HG02571 (cell line): Measurements from ENCODE around the gene GATD1.

Source experiments
- ATAC-seq: cut with Tn5 transposase; IDR thresholded peaks from one replicate; pipeline ENCODE4 v1.9.1; 2021; ENCODE audit warnings: mild to moderate bottlenecking, moderate library complexity; ENCODE audit not compliant: unreplicated experiment

GATD1 gene

DNA sequence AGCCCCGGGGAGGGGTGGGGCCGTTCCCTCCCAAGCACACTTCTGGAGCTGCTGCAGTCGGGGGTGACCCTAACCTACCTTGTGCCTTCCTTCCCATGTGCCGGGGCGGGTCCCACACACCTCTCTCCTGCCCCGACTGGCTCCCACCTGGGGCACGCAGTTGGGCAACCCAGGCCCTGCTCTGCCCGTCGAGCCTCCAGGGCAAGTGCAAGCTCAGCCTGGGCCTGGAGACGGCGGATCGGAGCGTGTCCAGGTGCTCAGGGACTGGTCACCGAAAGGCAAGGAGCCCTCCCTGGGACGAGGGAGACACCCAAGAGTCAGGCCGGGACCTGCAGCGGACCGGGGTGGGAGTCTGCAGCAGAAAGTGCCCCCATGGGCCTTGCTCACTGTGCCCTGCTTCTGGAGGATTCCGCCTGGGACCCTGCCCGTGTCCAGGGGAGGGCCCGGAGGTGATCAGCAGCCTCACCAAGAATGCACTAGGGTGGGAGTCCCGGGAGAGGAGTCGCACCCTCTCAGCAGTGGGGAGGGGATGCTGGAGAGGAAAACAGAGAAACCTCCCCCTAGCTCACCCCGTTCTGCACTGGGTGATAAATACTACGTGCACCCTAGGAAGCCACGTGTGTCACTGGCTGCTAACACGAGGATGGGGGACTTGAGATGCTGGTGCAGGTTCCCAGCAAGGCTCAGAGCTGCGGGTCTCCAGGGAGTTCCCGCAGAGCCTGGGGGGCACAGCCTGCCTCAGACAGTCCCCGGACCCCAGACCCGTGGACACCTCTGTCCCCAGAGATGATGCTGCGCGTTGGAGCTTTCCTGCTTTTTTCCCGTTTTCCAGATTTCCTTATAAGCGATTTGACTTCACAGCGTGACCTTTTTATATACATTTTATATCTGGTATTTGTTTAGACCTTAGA, 5.2 kb upstream of the GATD1 start:
- ATAC-seq: no peak

DNA sequence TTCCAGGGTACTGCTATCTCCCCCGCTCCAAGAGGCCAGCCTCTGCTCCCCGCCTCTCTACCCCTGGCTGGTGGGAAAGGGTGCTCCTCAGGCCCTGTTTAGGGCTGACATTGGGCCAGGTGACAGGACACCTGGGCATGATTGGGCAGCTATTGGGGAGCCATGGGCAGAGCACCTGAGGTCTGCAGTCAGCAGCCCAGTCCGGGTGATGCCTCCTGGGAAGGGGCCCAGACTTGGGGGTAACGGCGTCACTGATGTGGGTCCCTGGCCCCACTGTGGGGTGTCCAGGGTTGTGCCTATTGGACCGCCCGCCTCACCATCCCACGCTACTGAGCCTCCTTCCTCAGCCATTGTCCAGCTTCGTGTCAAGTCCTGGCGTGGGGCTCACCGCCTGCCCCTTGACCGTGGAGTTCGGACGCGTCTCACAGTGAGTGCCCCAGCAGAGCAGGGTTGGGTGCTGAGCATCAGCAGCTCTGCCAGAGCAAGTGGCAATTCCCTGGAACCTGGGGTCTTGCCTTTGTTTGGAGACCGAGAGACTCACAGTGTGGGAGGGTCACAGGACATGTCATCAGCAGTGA, 2.8 kb upstream of the GATD1 start:
- ATAC-seq: no peak

DNA sequence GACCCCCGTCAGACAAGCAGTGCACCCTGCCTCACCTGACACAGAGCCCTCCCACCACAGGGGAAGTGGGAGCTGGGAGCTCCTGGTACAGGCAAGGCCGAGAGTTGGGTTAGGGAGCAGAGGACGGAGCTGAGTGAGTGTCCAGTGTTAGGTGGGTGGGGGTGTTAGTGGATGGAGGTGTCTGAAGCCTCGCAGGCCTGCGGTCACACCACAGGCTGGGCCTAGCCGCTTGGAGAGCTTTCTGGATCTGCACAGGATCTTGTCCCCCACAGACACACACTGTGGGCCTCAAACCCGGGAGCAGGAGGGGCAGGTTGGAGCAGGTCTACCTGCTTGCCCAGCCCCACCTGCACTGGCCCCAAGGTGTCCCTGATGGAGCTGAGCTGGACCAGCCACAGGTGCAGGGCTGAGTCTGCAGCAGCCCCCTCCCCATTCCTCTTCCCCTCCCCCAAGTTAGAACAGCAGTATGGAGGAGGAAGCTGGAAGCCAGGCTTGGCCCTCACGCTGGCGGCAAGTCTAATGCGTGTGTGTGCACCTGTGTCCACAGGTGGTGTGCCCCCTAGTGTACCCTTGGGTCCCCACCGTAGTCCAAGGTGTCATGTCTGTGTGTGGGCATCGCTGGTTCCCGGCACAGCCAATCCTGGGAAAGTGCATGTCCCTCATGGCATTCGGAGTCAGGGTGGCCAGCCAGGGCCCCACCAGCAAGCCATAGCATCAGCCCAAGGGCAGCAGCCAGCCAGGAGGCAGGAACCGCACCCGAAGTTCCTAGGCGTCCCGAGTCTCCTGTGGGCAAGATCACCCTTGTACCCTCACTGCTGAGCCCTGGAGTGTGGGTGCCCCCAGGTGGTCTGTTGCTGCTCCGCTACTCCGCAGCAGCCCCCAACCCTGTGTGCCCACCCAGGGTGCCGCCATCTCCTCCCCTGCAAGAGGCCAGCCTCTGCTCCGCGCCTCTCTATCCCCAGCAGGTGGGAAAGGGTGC, 2.0 kb upstream of the GATD1 start:
- no peak for ATAC-seq

DNA sequence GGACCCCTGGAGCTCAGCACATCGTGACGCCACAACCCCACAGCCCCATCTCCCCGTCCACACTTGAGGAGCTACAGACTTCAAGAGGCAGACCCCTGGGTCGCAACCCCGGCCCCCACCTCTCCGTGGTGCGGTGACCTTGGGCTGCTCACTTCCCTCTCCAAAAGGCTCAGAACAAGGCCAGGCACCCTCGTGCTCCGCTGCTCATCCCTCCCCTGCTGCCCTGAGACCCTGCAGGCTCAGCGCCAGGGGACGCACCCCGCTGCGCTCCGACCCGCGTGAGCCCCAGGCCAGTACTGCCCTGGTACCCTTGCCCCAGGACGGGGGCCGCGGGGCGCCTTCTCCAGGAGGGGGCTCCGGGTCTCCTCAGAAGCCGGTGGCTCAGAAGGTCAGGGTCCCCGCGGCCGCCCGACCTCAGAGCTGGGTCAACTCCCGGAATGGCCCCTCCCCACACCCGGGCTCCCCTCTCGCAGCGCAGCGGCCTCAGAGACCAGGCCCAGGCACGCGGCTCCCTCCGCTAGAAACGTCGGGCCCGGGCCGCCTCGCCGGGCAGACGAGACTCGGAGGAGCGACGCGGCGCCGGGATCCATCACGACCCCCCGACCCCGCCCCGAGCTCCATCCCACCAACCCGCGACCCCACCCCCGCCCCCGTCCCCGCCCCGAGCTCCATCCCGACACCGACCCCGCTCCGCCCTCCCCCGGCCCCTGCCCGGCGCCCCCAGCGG, 563 bp downstream of the GATD1 start:
- ATAC-seq: peak; percentile 36

DNA sequence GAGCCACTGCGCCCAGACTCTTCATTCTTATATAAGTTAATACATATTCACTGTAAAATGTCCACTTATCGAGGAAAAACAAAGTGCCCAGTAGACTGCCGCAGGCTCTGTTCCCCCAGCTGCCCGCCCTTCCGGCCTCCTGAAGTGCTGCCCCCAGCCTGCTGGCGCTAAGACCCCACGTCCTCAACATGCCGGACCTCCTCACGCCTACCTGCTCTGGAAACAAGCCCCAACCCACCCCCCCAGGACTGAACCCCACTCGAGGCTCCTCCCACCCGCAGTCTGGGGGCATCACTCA, 1.1 kb downstream of the GATD1 start:
- ATAC-seq: no peak

DNA sequence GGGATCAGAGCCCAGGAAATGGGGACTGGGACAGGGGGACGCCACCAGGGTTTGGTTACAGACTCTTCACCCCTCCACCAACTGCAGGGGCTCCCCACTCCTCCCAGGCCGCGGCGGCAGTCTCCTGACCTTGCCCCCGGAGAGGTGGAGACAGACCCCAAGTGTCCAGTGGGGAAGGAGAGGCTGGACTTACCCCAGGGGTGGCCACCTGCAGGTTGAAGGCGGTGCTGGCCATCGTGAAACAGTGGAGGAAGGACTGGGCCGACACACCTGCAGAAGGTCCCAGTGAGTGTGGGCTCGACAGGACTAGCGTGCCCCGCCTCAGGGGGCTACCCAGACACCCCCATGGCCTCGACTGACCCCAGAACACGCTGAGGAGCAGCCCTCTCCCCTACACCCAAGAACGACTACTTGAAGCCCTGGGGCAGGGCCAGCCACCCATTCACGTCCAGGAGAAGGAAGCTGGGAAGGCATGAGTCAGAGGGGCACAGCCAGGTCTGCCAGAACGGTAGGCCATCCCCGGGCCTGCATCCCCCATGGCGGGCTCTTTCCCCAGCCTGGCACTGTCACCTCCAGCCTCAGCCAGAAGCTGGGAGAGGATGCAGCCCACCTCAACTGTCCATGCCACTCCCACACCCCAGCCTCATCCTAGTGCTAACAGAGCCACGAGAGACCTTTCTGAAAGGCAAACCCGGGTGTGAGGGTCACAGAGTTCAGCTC, 2.3 kb downstream of the GATD1 start:
- ATAC-seq: no peak

DNA sequence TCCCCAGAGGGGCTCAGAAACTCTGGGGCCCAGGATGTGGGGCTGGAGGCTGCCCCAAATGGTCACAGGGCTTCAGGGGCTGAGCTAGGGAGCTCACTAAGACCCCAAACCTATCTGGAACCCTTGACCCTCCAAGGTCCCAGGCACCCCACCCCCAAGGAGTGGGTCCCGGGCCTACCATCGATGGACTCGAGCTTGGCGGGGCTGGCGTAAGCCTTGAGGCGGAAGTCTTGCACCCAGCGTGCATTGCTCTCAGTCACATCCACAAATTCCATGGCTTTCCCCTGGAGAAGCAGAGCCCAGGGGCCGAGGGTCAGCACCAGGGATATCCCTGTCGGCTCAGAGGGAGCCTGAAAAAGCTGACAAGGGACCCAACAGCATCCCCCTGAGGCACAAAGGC, 3.5 kb downstream of the GATD1 start:
- no peak for ATAC-seq

DNA sequence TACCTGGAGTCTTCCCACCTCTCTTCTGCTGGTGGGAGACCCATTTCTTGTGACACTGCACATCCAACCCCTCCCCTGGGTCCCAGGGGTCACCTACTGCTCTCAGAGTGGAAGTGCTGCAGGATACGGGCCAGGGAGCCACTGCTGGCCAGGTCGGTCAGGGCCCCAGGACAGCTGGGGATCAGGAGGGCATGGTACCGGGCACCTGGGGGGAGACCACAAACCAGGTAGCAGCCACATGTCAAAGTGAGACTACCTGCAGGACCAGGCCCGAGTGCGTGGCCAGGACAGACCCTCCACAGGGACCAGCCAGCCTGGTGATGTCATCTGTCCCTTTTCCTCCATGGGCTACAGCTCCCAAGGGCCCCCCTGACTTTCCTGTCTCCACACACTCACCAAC, 3.9 kb downstream of the GATD1 start:
- ATAC-seq: no peak

DNA sequence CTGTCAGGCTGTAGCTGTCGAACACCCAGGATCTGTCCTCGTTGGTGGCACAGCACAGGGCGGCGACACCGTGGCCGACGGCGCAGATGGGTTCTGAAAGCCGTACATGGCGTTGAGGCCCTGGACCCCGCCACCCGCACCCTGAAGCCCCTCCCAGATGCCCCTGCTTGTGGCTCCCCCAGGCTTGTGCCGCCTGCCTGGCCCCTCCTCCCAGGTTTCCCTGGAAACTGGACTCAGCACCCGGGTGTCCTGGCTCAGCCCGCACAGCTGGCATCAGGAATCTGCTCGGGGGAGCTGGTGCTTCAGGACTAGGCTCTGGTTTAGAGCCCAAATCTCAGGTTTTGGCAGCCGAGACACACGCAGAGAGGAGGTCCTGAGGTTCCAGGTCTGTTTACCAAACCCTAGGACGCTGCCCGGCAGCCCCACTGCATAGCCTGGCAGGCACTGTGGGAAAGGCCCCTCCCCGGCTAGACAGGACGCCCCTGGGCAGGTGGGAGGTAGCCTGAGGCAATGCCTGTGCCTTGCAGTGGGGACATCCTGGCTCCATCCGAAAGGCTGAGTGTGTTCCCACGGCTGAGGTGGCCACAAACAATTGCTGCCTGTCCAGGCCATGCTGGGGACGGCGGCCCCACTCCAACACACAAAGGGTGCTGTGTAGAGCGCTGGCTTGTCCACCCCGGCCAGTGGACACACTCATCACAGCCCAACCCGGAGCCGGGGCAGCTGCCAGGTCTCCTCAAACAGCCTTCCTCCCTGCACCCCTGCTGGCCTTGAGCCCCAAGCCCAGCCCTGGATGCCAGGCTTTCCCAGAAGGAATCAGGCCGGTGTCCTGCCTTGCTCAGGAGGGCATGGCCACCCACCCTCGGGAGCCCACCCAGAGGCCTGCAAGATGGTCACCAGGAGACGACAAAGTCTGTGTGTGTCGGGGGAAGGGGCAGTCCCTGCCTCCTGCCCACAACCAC, 4.6 kb downstream of the GATD1 start:
- ATAC-seq: no peak

DNA sequence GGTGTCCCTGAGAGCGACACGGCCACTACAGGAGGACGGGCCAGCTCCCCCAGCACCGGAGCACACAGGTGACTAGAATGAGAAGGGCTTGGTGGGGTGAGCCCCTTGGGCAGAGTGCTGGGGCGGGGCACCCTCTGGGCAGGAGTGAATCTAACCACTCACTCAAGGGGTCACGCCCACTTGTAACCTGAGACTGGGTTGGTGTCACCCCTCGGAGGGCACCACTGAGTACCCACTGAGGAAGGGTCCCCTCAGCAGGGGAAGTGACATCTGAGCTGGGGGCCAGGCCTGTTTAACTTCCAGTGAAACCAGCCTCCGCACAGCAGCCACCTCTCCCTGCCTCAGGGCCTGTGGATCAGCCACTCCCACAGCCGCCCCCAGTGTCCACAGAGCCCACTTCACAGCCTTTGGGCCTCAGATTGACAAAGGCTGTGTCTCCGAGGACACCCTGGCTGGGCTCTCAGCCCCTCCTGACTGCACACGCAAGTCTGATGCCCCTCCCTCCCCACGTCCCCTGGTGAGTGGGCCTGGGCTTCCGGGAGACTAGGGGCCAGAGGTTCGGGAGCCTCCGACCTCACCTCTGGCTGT, 5.6 kb downstream of the GATD1 start:
- no peak for ATAC-seq

DNA sequence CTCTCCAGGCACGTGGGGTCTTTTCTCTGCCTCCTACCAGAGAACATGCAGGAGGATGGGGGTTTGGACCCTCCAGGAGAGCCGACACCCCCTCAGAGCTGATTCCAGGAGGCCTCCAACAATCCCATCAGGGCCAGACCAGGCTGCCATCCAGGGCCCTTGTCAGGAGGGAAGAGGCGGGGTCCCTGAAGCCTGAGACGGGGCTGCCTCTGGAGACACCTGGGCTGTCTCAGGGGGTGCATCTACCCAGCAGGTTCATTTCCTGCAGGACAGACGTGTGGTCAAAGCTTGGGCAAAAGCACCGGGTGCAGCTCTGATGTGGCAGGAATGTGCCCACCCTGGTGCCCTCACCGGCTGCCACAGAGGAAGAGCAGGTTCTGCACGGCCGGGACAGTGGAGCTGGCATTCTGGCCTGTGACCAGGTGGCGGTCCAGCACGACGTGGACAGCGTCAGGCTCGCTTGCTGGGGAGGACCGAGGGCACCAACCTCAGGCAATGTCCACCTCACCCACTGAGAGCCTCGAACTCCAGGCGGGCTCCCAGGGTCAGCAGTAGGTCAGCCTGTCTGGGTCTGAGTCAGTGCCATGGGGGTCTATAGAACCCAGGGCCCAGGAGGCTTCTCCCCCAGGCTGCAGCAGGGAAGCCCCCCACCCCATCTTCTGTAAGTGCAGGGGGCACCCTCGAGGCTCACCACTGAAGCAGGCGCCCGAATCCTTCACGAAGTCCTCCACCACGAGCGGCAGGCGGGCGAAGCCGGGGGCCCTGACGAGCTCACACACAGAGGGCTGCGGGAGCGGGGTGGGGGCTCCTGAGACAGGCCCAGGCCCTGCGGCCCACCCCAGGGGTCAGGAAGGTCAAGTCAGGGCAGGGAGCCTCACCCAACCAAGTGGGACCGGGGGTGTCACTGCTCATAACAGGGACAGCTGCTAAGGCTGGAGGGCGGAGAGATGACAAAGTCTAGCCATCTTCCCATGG, 6.4 kb downstream of the GATD1 start:
- no peak for ATAC-seq

DNA sequence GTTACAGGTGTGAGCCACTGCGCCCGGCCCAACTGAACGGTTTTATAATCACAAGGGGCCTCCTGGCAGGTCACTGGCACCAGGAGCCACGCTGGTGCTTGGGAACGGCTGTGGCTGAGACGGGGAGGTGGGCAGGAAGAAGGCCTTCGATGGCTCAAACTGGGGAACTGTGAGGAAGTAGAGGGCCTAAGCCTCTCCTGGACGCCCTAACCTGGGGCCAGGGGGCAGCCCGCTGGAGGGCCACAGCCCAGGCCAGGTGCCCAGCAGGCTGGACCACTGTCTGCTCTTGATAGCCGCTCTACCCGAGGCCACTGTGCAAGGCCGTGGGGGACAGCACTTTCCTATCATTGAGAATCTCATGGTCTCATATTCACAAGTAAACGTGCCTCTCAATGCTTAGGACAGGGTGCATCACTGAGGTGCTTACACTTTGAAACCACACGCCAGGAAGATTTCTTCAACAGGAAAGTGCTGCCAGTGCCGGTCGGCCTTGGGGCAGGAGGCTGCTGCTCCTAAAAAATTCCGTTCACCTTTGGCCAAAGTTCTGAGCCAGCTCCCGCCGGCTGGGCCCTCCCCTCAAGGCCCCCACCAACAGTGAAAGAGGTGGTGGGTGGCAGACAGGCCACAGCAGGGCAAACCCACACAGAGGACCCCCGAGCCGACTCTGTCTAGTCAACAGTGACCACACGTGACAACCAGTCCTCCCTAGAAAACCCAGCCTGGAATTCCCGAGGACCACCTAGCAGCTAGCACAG, 7.2 kb downstream of the GATD1 start:
- ATAC-seq: no peak

DNA sequence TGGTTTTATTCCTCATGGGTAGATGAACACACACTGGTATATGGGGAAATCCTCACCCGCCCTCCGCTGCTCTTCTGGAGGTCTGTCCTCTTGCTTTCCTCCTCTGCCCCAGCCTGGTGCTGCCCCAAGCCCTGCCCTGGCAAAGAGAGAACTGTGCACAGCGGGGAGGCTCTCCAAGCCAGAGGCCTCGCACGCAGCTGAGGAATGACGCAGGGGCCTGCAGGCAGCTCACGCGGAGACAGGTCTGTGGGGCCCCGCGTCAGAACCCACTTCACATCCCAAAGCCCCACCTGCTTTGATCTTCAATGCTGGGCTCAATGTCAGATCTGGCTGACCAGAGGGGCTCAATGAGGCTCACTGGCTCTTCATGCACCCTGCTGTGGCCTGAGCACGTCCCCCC, 10.0 kb downstream of the GATD1 start:
- ATAC-seq: no peak

DNA sequence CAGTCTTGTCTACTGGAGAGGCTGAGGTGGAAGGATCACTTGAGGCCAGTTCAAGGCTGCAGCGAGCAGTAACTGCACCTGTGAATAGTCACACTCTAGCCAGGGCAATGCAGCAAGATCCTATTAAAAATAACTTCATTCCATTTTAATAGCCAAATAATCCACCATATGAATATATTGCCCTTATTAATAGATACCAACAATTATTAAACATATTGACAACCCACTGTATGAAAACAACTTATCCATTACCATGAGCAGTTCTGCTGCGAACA, 10.4 kb downstream of the GATD1 start:
- ATAC-seq: no peak

DNA sequence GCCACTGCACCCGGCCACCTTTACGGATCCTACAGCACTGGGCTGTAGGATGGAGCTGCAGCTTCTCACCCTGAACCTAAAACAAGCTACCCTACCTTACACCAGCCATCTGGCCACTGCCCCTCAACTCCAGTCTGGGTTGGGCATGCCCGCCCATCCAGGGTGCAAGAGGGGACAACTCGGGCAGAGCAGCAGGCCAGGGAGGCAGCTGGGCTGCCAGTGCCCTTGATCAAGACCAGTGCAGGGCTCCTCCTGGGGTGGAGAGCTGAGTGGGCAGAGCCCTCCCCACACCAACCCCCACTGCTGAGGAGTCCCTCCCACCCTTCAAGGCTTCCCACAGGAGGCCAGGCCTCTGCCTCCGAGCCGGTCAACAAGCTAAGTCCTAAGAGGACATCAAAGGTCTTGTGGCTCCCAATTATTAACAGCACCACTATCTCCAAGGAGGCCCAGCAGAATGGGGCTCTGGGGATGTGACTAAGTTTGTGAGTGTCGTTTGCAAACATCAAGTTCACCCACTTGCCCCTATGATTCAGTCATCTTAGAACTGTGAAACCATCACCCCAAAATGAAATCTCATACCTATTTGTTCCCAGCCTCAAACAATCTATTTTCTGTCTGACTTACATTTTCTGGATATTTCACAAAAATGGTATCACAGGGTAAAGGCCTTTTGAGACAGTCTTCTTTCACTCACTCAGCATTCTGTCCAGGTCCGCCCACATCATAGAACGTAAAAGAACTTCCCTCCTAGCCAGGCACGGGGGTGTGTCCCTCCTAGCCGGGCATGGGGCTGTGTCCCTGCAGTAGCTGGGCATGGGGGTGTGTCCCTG, 11.0 kb downstream of the GATD1 start:
- ATAC-seq: no peak

DNA sequence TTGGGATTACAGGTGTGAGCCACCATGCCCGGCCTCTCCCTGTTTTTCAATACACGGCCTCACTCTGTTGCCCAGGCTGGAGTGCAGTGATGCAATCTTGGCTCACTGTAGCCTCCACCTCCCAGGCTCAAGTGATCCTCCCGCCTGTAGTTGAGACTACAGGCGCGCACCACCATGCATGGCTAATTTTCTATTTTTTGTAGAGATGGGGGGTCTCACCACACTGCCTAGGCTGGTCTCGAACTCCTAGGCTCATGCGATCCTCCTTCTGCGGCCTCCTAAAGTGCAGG, 11.5 kb downstream of the GATD1 start:
- no peak for ATAC-seq
